Activated naive CD8-positive, alpha-beta T cell treated with anti-CD3 and anti-CD28 coated beads, Interleukin-2, amount 50 U/mL, for 24 hours (primary cell): Measurements from ENCODE around the gene KRT23.

Source experiments
- ATAC-seq: fragments of 150-1000 bp; cut with Tn5 transposase; one replicate; pipeline ENCODE4 v1.10.0; 2021
- DNase-seq: peaks from one replicate; pipeline ENCODE4 v3.0.0; 2021
- H3K27ac Mint-ChIP-seq: one replicate; pipeline ENCODE4 v1.8.0; 2021; ENCODE audit warnings: mild to moderate bottlenecking, mixed read lengths
- H3K27me3 Mint-ChIP-seq: one replicate; pipeline ENCODE4 v1.8.0; 2021; ENCODE audit warnings: mixed read lengths
- H3K36me3 Mint-ChIP-seq: one replicate; pipeline ENCODE4 v1.8.0; 2021; ENCODE audit warnings: low read depth, mixed read lengths
- H3K4me1 Mint-ChIP-seq: one replicate; pipeline ENCODE4 v1.8.0; 2021; ENCODE audit warnings: mixed read lengths
- H3K4me3 Mint-ChIP-seq: one replicate; pipeline ENCODE4 v1.8.0; 2021; ENCODE audit warnings: mild to moderate bottlenecking, moderate library complexity, mixed read lengths
- H3K9me3 Mint-ChIP-seq: one replicate; pipeline ENCODE4 v1.8.0; 2021; ENCODE audit warnings: mixed read lengths

The KRT23 gene

DNA sequence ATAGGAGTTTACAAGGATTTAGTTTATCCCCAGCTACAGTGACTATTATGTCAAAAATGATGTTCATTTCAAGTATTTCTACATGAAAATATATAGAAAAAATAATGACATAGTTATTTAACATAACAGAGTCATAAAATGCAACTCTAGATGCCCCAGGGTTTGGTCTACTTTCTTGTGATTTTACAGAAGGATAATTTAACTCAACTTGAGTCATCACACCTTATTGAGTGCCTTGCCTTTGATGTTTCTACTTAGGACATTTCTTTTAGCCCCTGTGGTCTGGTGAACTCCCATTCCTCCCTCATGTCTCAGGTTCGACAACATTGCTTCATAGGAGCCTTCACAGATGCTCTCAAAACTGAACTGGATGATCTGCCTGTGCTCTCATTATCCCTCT is 54.4 kb downstream of the KRT23 start:
- Mint-ChIP-seq H3K27me3 (peaks cover 20% of the 10 kb centered on the region), H3K4me3 (no peak overlapping the region), H3K4me1 (no peaks in the 10 kb centered on the region), H3K36me3 (no peaks in the 10 kb centered on the region), H3K9me3 (no peaks in the 10 kb centered on the region), H3K27ac (no peak overlapping the region)
- DNase-seq: no peak
- no peak for ATAC-seq

DNA sequence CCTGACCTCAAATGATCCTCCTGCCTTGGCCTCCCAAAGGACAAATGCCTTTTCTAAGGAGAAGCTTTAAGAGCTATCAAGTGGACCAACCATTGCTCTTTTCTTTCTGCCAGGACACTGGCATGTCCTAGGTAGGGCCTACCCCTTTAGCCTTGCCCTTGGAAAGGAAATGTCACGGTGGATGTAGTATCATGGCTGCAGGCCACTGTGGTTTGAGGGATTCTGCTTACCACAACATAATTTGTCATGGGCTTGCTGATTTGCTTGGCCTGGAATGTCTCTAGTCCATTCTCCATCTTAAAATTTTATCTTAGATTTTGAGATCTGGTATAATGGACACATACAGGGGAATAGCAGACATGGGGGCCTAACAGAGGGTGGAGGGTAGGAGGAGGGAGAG is 58.4 kb downstream of the KRT23 start:
- DNase-seq: no peak
- H3K27ac Mint-ChIP-seq: no peak overlapping the region
- no peaks in the 10 kb centered on the region for H3K36me3 Mint-ChIP-seq
- no peak overlapping the region for H3K4me3 Mint-ChIP-seq
- no peaks in the 10 kb centered on the region for H3K4me1 Mint-ChIP-seq
- peaks cover 10% of the 10 kb centered on the region for H3K27me3 Mint-ChIP-seq
- H3K9me3 Mint-ChIP-seq: no peaks in the 10 kb centered on the region
- no peak for ATAC-seq

DNA sequence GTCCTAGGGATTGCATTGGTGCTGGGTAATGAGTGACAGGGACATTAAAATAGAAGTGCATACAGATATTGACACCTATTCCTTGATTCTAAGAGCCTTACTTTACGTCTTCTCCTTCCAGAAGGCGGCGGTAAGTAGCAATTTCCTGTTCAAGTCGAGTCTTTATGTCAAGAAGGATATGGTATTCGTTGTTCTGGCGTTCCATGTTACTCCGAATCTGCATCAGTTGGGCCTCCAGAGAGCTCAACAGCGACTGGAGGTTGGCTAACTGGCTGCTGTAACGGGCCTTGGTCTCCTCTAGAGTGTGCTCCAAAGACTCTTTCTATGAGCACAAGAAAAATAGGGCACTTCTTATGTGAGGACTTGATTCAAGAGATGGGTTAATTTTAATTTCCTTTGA is 59.4 kb downstream of the KRT23 start:
- H3K27ac Mint-ChIP-seq: no peak overlapping the region
- no peak overlapping the region for H3K4me3 Mint-ChIP-seq
- no peaks in the 10 kb centered on the region for H3K36me3 Mint-ChIP-seq
- ATAC-seq (no peak), DNase-seq (no peak)
- no peaks in the 10 kb centered on the region for H3K4me1 Mint-ChIP-seq
- H3K9me3 Mint-ChIP-seq: no peaks in the 10 kb centered on the region
- H3K27me3 Mint-ChIP-seq: peaks cover 6% of the 10 kb centered on the region

DNA sequence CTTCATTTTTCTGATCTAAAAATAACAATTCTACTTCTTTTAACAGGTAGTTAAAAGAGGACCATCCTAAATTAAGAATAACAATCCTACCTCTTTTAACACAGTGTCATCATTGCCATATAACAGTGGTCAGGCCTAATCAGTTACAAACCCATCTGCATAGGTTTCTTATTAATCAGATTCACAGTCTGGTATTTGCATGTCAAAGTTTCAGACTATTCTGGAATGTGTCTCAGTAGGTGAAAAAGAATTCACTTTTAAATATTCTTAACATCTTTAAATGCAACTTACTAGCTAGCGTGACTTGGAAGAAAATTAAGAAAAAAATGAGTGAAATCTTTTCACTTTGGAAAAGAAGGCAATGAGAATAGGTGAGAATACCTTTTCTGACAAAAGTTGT is 63.6 kb downstream of the KRT23 start:
- Mint-ChIP-seq H3K4me3 (no peak overlapping the region), H3K36me3 (no peaks in the 10 kb centered on the region), H3K9me3 (no peaks in the 10 kb centered on the region), H3K27ac (no peak overlapping the region), H3K27me3 (peaks cover 23% of the 10 kb centered on the region), H3K4me1 (no peaks in the 10 kb centered on the region)
- ATAC-seq: no peak
- no peak for DNase-seq

DNA sequence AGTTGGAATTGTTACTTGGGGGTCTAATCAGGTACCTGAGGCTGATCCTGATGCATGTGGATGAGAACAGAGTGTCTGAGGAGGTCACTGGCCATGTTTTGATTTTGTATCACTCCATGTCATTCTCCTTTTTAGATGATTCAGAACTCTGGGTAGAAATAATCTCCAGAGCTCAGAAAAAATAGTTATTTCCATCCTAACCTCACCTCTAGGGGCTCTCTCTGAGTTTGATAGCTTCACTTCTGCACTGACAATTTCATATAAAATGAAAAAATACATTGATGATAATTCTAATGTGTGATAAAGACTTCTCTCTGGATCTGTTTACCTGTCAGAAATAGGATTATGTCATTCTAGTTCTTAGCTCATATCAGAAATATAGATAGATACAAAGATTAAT is 64.2 kb downstream of the KRT23 start:
- Mint-ChIP-seq H3K27me3 (peaks cover 23% of the 10 kb centered on the region), H3K27ac (no peak overlapping the region), H3K4me3 (no peak overlapping the region), H3K9me3 (no peaks in the 10 kb centered on the region), H3K36me3 (no peaks in the 10 kb centered on the region), H3K4me1 (no peaks in the 10 kb centered on the region)
- DNase-seq (no peak), ATAC-seq (no peak)
